Measurements from ENCODE around the gene TMEFF1. TPM values are rescaled to one million over a fixed set of nuclear protein-coding genes. Genes with fewer than 3 reads are reported as not detected.

TMEFF1 gene
- total RNA-seq, 1 experiment from 2014 or later = 65.5 TPM

DNA sequence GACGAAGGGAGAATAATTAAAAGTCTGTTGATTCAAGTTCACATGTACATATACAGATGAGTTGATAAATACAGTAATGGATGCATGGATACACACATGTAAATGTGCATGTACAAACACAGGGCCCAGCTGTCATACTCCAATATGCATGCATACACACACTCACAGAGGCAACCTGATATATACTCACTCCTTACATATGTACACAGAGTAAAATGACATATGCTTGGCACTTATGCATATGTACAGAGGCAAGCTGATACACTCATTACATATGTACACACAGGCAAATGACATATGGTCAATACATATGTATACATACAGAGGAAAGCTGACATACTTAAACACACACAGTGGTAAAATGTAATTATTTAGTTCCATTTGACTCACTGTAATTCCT is 7.2 kb upstream of the TMEFF1 start:
- Histone ChIP-seq H3K27me3 (ENCODE audit: insufficient read depth, low read length) (no peaks in the 10 kb centered on the region), H4K20me1 (ENCODE audit: control insufficient read depth, insufficient read depth, insufficient read length) (no peaks in the 10 kb centered on the region), H2BK120ac (ENCODE audit: low read depth, low read length, poor library complexity, severe bottlenecking) (no peak overlapping the region), H2BK12ac (ENCODE audit: insufficient read length, low read depth, low read length) (no peak overlapping the region), H2AFZ (ENCODE audit: low read length) (no peak overlapping the region), H4K91ac (ENCODE audit: insufficient read length, low read depth, low read length) (no peak overlapping the region), H3K4ac (ENCODE audit: low read depth, low read length) (no peak overlapping the region), H3K56ac (ENCODE audit: insufficient read length, low read depth, low read length) (no peak overlapping the region), H3T11ph (ENCODE audit: low read length) (no peak overlapping the region), H4K5ac (ENCODE audit: insufficient read length, low read depth, low read length) (no peak overlapping the region), H3K18ac (ENCODE audit: insufficient read length, low read depth, low read length) (no peak overlapping the region), H2BK5ac (ENCODE audit: insufficient read length, low read length) (no peak overlapping the region), H2BK15ac (ENCODE audit: low read depth, low read length) (no peak overlapping the region), H2BK20ac (ENCODE audit: low read depth, low read length, poor library complexity, severe bottlenecking) (no peak overlapping the region), H3K9me3 (ENCODE audit: control insufficient read depth, low read depth, low read length) (no peaks in the 10 kb centered on the region), H3K79me2 (ENCODE audit: insufficient read depth, low read length) (no peaks in the 10 kb centered on the region), H3K4me1 (ENCODE audit: insufficient read depth, low read length) (peaks cover 3% of the 10 kb centered on the region; the same call in 1 of the 2 replicates), H3K27ac (ENCODE audit: insufficient read length, low read depth, low read length) (no peak overlapping the region), H3K9ac (ENCODE audit: extremely low read depth, insufficient read length, low read length) (no peak overlapping the region), H3K14ac (ENCODE audit: insufficient read depth, low read length) (no peak overlapping the region), H2AK5ac (ENCODE audit: insufficient read length, low read length) (no peak overlapping the region), H3K79me1 (ENCODE audit: insufficient read depth, low read depth, low read length, poor library complexity, severe bottlenecking) (no peaks in the 10 kb centered on the region), H3K4me2 (ENCODE audit: insufficient read depth, insufficient read length, low read length) (no peak overlapping the region), H3K23me2 (ENCODE audit: insufficient read length, low read depth, low read length, poor library complexity, severe bottlenecking) (no peaks in the 10 kb centered on the region), H4K8ac (replicated peaks; ENCODE audit: insufficient read length, low read depth, low read length) (no peak overlapping the region), H3K23ac (ENCODE audit: insufficient read length, low read depth, low read length) (no peak overlapping the region)
- Mint-ChIP-seq H3K9me3 (no peaks in the 10 kb centered on the region), H3K27ac (no peak overlapping the region), H3K36me3 (ENCODE audit: insufficient read depth in 1 of 3, low read depth in 3 of 3) (no peaks in the 10 kb centered on the region), H3K4me1 (peaks cover 12 to 17% of the 10 kb centered on the region in 2 experiments), H3K4me3 (no peak overlapping the region), H3K27me3 (ENCODE audit: low read depth) (no peaks in the 10 kb centered on the region)
- TF ChIP-seq, protein P1, sequence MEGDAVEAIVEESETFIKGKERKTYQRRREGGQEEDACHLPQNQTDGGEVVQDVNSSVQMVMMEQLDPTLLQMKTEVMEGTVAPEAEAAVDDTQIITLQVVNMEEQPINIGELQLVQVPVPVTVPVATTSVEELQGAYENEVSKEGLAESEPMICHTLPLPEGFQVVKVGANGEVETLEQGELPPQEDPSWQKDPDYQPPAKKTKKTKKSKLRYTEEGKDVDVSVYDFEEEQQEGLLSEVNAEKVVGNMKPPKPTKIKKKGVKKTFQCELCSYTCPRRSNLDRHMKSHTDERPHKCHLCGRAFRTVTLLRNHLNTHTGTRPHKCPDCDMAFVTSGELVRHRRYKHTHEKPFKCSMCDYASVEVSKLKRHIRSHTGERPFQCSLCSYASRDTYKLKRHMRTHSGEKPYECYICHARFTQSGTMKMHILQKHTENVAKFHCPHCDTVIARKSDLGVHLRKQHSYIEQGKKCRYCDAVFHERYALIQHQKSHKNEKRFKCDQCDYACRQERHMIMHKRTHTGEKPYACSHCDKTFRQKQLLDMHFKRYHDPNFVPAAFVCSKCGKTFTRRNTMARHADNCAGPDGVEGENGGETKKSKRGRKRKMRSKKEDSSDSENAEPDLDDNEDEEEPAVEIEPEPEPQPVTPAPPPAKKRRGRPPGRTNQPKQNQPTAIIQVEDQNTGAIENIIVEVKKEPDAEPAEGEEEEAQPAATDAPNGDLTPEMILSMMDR (conservative IDR thresholded peaks at IDR 0.05) = no peak
- DNase-seq = no peak
- WGBS (ENCODE audit: extremely low coverage, insufficient read length, low lambda C conversion rate) = no CpG with 5 or more reads among the region's 1 CpG
